CD8-positive, alpha-beta memory T cell (primary cell): ENCODE data around the gene COL13A1. TPM values are rescaled to one million over a fixed set of nuclear protein-coding genes. Genes with fewer than 3 reads are reported as not detected.

ENCODE experiments used
- CTCF ChIA-PET: fragments of 350-600 bp; sonication (Branson Sonifier 250); formaldehyde crosslinking; loops from one replicate; lab custom pipeline; 2021; ENCODE audit warnings: antibody characterized with exemption; lab: Charles Lee
- POLR2A ChIA-PET: fragments of 350-600 bp; sonication (Branson Sonifier 250); formaldehyde crosslinking; loops from one replicate; lab custom pipeline; 2021; ENCODE audit warnings: antibody characterized with exemption; lab: Charles Lee
- DNase-seq, 5 donors: peaks; one replicate each; pipeline versions ENCODE4 v3.0.0 to v3.0.0-alpha.2; 2020 to 2022; ENCODE audit warnings: mixed read lengths in 1 of 5
- H3K27ac ChIP-seq: one replicate; pipeline ENCODE4 v1.7.0; 2013; ENCODE audit warnings: low read depth, mild to moderate bottlenecking, low read length, moderate library complexity
- H3K27me3 ChIP-seq: 2 replicates; pipeline ENCODE4 v1.7.0; 2013; ENCODE audit warnings: low read length, mild to moderate bottlenecking; ENCODE audit not compliant: insufficient read depth, poor library complexity, severe bottlenecking
- H3K36me3 ChIP-seq: 2 replicates; pipeline ENCODE4 v1.7.0; 2013; ENCODE audit warnings: mild to moderate bottlenecking, low read length, moderate library complexity; ENCODE audit not compliant: insufficient read depth
- H3K4me1 ChIP-seq: 2 replicates; pipeline ENCODE4 v1.7.0; 2013; ENCODE audit warnings: mild to moderate bottlenecking, low read length, moderate library complexity; ENCODE audit not compliant: insufficient read depth
- H3K4me3 ChIP-seq: 2 replicates; pipeline ENCODE4 v1.7.0; 2013; ENCODE audit warnings: mild to moderate bottlenecking, low read length
- H3K9me3 ChIP-seq: 2 replicates; pipeline ENCODE4 v1.7.0; 2013; ENCODE audit warnings: mild to moderate bottlenecking, low read length
- H3K27ac Mint-ChIP-seq, 8 donors: one replicate each; pipeline ENCODE4 v1.8.0; 2020 to 2021; ENCODE audit warnings: mixed read lengths in 8 of 8, mild to moderate bottlenecking in 6 of 8, inconsistent platforms in 3 of 8, moderate library complexity in 3 of 8
- H3K27me3 Mint-ChIP-seq, 2 donors: one replicate each; pipeline ENCODE4 v1.8.0; 2020 to 2021; ENCODE audit warnings: mixed read lengths in 2 of 2, mild to moderate bottlenecking in 1 of 2, moderate library complexity in 1 of 2
- H3K36me3 Mint-ChIP-seq, 3 donors: one replicate each; pipeline ENCODE4 v1.8.0; 2020 to 2021; ENCODE audit warnings: mixed read lengths in 3 of 3, inconsistent platforms in 1 of 3, mild to moderate bottlenecking in 1 of 3
- H3K4me1 Mint-ChIP-seq, 3 donors: one replicate each; pipeline ENCODE4 v1.8.0; 2020 to 2021; ENCODE audit warnings: mixed read lengths in 3 of 3, inconsistent platforms in 1 of 3, mild to moderate bottlenecking in 1 of 3
- H3K4me3 Mint-ChIP-seq, 7 donors: one replicate each; pipeline ENCODE4 v1.8.0; 2020 to 2021; ENCODE audit warnings: mixed read lengths in 7 of 7, mild to moderate bottlenecking in 6 of 7, moderate library complexity in 4 of 7, inconsistent platforms in 2 of 7
- H3K9me3 Mint-ChIP-seq, 5 donors: one replicate each; pipeline ENCODE4 v1.8.0; 2020 to 2022; ENCODE audit warnings: mixed read lengths in 5 of 5, mild to moderate bottlenecking in 3 of 5, moderate library complexity in 2 of 5, inconsistent platforms in 1 of 5
- polyA plus RNA-seq: library from polyadenylated mRNA; unstranded; fragments of 300-500 nt; fragmentation: Illumina TruSeq; gene quantifications from one replicate; pipeline ENCODE4 v1.2.3, GENCODE V29; 2021
- total RNA-seq, 2 experiments: library from RNA; stranded (reverse); gene quantifications; one replicate each; pipeline ENCODE4 v1.2.3, GENCODE V29; 2021

Gene COL13A1
- total and polyA plus RNA-seq, 3 experiments from 2014 or later = not detected

GRCh38 chr10:69894156-69894555 lies 92.5 kb downstream of the COL13A1 start:
- Mint-ChIP-seq H3K4me1 (no peaks in the 10 kb centered on the region), H3K27ac (peak overlapping the region in 1 of 8 donors; percentile 86), H3K9me3 (no peaks in the 10 kb centered on the region), H3K36me3 (no peaks in the 10 kb centered on the region), H3K27me3 (peaks cover 7 to 9% of the 10 kb centered on the region in 2 donors), H3K4me3 (no peak overlapping the region)
- H3K9me3 ChIP-seq = no peaks in the 10 kb centered on the region
- no peak overlapping the region for H3K27ac ChIP-seq
- POLR2A ChIA-PET = no interaction called here
- no peaks in the 10 kb centered on the region for H3K36me3 ChIP-seq
- no peaks in the 10 kb centered on the region for H3K4me1 ChIP-seq
- CTCF ChIA-PET = no interaction called here
- DNase-seq = no peak
- H3K27me3 ChIP-seq = no peaks in the 10 kb centered on the region
- H3K4me3 ChIP-seq = no peak overlapping the region

DNA sequence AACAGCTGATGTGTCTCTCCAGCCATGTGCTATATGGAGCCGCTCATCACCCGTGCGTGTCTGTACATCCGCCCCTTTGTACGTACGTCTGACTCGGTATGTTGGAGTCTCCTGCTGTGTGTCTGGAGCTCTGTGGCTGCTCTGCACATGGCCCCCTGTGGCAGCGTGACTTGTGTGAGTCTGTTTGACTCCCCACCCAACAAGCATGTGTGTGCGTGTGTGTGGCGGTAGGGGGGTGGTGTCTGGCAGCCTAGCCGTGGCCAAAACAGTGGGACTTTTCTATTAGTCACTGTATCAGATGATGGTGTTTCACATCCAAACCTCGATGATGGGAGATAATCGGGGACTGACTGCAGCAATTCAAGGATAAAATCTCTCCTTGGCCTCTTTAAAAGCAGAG lies 94.1 kb downstream of the COL13A1 start:
- Mint-ChIP-seq H3K27me3 (peaks cover 7 to 9% of the 10 kb centered on the region in 2 donors), H3K4me3 (no peak overlapping the region), H3K36me3 (no peaks in the 10 kb centered on the region), H3K27ac (no peak overlapping the region), H3K9me3 (no peaks in the 10 kb centered on the region), H3K4me1 (no peaks in the 10 kb centered on the region)
- Histone ChIP-seq H3K27ac (no peak overlapping the region), H3K9me3 (no peaks in the 10 kb centered on the region), H3K4me3 (no peak overlapping the region), H3K36me3 (no peaks in the 10 kb centered on the region), H3K27me3 (no peaks in the 10 kb centered on the region), H3K4me1 (no peaks in the 10 kb centered on the region)
- DNase-seq = no peak
- ChIA-PET CTCF (no interaction called here), POLR2A (no interaction called here)

DNA sequence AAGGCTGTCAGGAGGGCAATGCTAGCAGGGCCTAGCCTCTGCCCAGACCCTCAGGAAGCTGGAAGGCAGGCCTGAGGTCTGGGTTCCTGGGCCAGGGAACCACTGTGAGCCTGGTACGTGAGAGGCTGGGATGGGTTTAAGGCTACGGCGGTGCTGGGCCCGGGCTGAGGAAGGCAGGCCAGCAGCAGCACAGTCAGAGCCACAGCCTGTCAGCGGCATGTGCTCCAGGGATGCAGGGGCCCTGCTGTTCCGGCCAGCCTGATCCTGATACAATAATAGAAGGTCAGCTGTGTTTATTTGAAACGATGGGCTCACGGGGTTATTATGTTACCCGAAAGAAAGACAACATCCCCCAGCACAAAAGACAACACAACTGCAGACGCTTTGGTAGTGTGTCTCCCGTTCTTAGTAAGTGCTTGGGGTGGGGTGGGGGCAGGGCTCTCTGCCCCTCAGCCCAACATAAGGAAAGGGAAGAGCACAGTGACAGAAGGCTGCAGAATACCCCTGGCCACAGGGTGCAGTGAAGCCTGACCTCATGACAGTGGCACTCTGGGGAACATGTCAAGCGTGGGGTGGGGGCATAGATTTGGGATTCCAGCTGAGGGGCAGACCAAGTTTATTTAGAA lies 95.0 kb downstream of the COL13A1 start:
- no peaks in the 10 kb centered on the region for H3K27me3 ChIP-seq
- no peaks in the 10 kb centered on the region for H3K9me3 ChIP-seq
- no peaks in the 10 kb centered on the region for H3K36me3 Mint-ChIP-seq
- H3K27ac Mint-ChIP-seq = no peak overlapping the region
- H3K9me3 Mint-ChIP-seq = no peaks in the 10 kb centered on the region
- H3K27ac ChIP-seq = no peak overlapping the region
- H3K27me3 Mint-ChIP-seq = peaks cover 7 to 9% of the 10 kb centered on the region in 2 donors
- H3K4me3 Mint-ChIP-seq = no peak overlapping the region
- H3K4me1 Mint-ChIP-seq = no peaks in the 10 kb centered on the region
- H3K4me1 ChIP-seq = no peaks in the 10 kb centered on the region
- POLR2A ChIA-PET = interaction anchor here (0.7 kb wide), 1 partner anchor 1120 kb away, joined by 5 read pairs; no protein-coding TSS in a partner anchor
- no peaks in the 10 kb centered on the region for H3K36me3 ChIP-seq
- CTCF ChIA-PET = no interaction called here
- H3K4me3 ChIP-seq = no peak overlapping the region
- DNase-seq = no peak

GRCh38 chr10:69897432-69897831 lies 95.7 kb downstream of the COL13A1 start:
- H3K4me1 ChIP-seq = no peaks in the 10 kb centered on the region

DNA sequence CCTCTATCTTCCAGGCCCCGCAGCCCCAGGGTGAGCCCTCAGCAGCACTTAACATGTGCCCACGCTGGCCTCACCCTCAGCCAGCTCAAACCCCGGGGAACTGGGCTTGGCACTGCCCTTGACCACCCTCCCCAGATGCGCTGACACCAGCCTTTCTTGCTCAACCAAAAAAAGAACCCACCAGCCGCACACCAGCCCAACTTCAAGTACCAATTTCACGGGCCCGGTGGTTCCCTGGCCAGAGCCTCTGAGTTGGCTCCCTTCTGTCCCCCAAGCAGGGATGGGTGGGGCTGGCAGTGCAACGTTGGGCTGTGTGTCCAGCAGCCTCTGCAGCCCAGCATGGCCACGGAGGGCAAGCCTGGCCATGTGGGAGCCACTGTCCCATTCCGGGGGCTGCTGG lies 96.3 kb downstream of the COL13A1 start:
- Histone ChIP-seq H3K36me3 (no peaks in the 10 kb centered on the region), H3K27ac (no peak overlapping the region), H3K27me3 (no peaks in the 10 kb centered on the region), H3K4me1 (no peaks in the 10 kb centered on the region), H3K4me3 (no peak overlapping the region), H3K9me3 (no peaks in the 10 kb centered on the region)
- Mint-ChIP-seq H3K4me1 (no peaks in the 10 kb centered on the region), H3K36me3 (no peaks in the 10 kb centered on the region), H3K4me3 (no peak overlapping the region), H3K27ac (no peak overlapping the region), H3K27me3 (peaks cover 6 to 9% of the 10 kb centered on the region in 2 donors), H3K9me3 (no peaks in the 10 kb centered on the region)
- CTCF ChIA-PET = no interaction called here
- POLR2A ChIA-PET = no interaction called here
- no peak for DNase-seq

More at GRCh38 chr10:69897432-69897831, 95.7 kb downstream of the COL13A1 start:
- Histone ChIP-seq H3K27ac (no peak overlapping the region), H3K36me3 (no peaks in the 10 kb centered on the region), H3K9me3 (no peaks in the 10 kb centered on the region), H3K27me3 (no peaks in the 10 kb centered on the region), H3K4me3 (no peak overlapping the region)
- no peaks in the 10 kb centered on the region for H3K4me1 Mint-ChIP-seq
- DNase-seq = no peak
- CTCF ChIA-PET = no interaction called here
- H3K27ac Mint-ChIP-seq = no peak overlapping the region
- peaks cover 6 to 9% of the 10 kb centered on the region in 2 donors for H3K27me3 Mint-ChIP-seq
- H3K4me3 Mint-ChIP-seq = no peak overlapping the region
- no peaks in the 10 kb centered on the region for H3K9me3 Mint-ChIP-seq
- H3K36me3 Mint-ChIP-seq = no peaks in the 10 kb centered on the region
- POLR2A ChIA-PET = no interaction called here

DNA sequence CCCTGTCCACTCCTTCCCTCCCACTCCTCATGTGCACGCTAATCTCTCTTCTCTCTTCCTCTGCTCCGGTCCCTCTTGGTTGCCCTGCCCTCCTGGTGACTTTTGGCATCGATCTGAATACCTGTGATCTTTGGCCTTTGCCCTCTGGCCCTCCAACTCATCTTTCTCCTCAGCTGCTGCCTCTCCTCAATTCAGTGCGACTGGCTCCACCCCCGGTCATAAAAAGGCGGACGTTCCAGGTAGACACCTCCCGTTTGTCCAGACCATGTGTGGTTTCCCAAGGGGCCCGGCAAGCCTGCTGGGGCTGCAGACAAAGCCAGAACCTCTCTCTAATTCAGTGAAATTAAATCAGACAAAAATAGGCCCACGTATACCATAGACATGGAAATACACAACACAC lies 96.8 kb downstream of the COL13A1 start:
- Histone ChIP-seq H3K4me3 (no peak overlapping the region), H3K4me1 (no peaks in the 10 kb centered on the region), H3K27ac (no peak overlapping the region), H3K36me3 (no peaks in the 10 kb centered on the region), H3K27me3 (no peaks in the 10 kb centered on the region), H3K9me3 (no peaks in the 10 kb centered on the region)
- no peaks in the 10 kb centered on the region for H3K9me3 Mint-ChIP-seq
- peaks cover 6 to 9% of the 10 kb centered on the region in 2 donors for H3K27me3 Mint-ChIP-seq
- no peak for DNase-seq
- CTCF ChIA-PET = no interaction called here
- H3K36me3 Mint-ChIP-seq = no peaks in the 10 kb centered on the region
- H3K4me3 Mint-ChIP-seq = no peak overlapping the region
- POLR2A ChIA-PET = no interaction called here
- peak overlapping the region in 1 of 8 donors; percentile 37 for H3K27ac Mint-ChIP-seq
- H3K4me1 Mint-ChIP-seq = no peaks in the 10 kb centered on the region

DNA sequence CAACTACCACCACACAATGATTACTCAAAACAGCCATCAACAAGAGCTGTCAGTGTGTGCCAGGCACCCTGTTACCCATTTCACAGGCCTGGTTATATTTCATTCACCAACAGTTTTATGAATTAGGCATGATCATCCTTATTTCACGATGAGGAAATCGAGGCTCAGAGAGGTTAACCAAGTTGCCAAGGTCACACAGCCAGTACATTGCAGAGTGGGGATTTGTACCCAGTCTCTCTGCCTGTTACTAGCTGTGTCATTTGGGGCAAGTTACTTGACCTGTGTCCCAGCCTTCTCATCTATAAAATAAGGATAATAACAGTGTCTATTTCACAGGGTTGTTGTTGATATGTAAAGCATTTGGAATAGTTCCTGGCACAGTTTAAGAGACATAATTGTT lies 97.2 kb downstream of the COL13A1 start:
- Histone ChIP-seq H3K36me3 (no peaks in the 10 kb centered on the region), H3K27ac (no peak overlapping the region), H3K4me3 (no peak overlapping the region), H3K27me3 (no peaks in the 10 kb centered on the region), H3K4me1 (no peaks in the 10 kb centered on the region), H3K9me3 (no peaks in the 10 kb centered on the region)
- POLR2A ChIA-PET = no interaction called here
- H3K4me1 Mint-ChIP-seq = no peaks in the 10 kb centered on the region
- CTCF ChIA-PET = no interaction called here
- H3K4me3 Mint-ChIP-seq = no peak overlapping the region
- no peak for DNase-seq
- H3K36me3 Mint-ChIP-seq = no peaks in the 10 kb centered on the region
- no peaks in the 10 kb centered on the region for H3K9me3 Mint-ChIP-seq
- peaks cover 5 to 9% of the 10 kb centered on the region in 2 donors for H3K27me3 Mint-ChIP-seq
- no peak overlapping the region for H3K27ac Mint-ChIP-seq

DNA sequence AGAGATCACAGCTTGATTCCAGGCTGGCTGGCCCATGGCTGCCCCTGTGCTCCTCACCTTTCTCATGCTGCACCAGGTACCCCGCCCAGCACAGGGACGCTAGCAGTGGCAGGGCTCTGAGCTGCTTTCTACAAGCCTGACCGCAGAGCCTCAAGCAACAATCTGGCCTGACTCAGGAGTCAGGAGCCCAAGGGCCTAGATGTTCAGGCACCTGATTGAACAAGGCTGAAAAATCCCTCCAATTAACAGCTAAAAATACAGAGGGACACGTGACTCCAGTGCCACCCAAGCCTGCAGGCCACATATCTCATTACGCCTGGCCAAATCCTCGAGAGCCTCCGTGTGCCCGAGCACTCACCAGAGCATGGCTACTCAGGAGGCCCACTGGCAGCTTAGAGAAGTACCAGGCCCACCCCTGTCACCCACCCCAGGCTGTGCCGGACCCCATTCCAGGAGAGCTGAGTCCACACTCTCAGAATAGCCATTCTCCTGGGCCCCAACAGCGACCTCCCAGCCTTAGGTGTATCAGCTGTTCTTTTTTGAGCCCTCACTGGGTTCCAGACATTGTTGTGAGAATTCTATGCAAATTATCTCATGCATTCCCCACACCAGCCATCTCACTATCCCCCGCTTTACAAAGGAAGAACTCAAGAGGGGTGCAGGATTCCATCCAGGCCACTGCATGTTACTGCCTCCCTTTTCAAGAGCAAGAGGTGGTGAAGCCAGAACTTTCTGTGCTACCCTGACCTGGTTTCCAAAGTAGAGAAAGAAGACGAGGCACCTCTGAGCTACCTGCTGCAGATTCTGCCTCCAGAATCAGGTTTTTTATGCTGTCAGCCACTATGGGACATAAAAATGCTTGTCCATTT lies 98.3 kb downstream of the COL13A1 start:
- H3K4me1 ChIP-seq = no peaks in the 10 kb centered on the region
- Mint-ChIP-seq H3K4me1 (no peaks in the 10 kb centered on the region), H3K27me3 (peaks cover under 1 to 6% of the 10 kb centered on the region in 2 donors), H3K4me3 (no peak overlapping the region), H3K9me3 (no peaks in the 10 kb centered on the region), H3K36me3 (no peaks in the 10 kb centered on the region), H3K27ac (peak overlapping the region in 1 of 8 donors; percentile 46)
- POLR2A ChIA-PET = no interaction called here
- no peak overlapping the region for H3K4me3 ChIP-seq
- no peaks in the 10 kb centered on the region for H3K36me3 ChIP-seq
- H3K27ac ChIP-seq = no peak overlapping the region
- CTCF ChIA-PET = no interaction called here
- H3K9me3 ChIP-seq = no peaks in the 10 kb centered on the region
- no peaks in the 10 kb centered on the region for H3K27me3 ChIP-seq
- DNase-seq = no peak
